HepG2 (cell line): Measurements from ENCODE around the gene USP5. TPM values are rescaled to one million over a fixed set of nuclear protein-coding genes. Genes with fewer than 3 reads are reported as not detected.

ENCODE experiments used
- FOXC1 ChIP-seq: sonication (generic); formaldehyde crosslinking; IDR thresholded peaks from 2 replicates; pipeline ENCODE4 v1.8.0; 2022; ENCODE audit warnings: mild to moderate bottlenecking, missing genetic modification reagents, borderline replicate concordance
- FOXO1 ChIP-seq: sonication (generic); formaldehyde crosslinking; IDR thresholded peaks from 2 replicates; pipeline ENCODE4 v1.4.0; 2020; ENCODE audit warnings: missing genetic modification reagents
- MLX ChIP-seq: IDR thresholded peaks from 2 replicates; pipeline ENCODE4 v1.6.1; 2016
- MTF1 ChIP-seq: sonication (generic); formaldehyde crosslinking; IDR thresholded peaks from 2 replicates; pipeline ENCODE4 v1.5.0; 2020; ENCODE audit warnings: missing genetic modification reagents
- PHF20 ChIP-seq: sonication (generic); formaldehyde crosslinking; IDR thresholded peaks from 2 replicates; pipeline ENCODE4 v1.5.0; 2020; ENCODE audit warnings: mild to moderate bottlenecking, missing genetic modification reagents
- PREB ChIP-seq: sonication (generic); formaldehyde crosslinking; IDR thresholded peaks from 2 replicates; pipeline ENCODE4 v1.4.0; 2020; ENCODE audit warnings: missing genetic modification reagents
- TFDP2 ChIP-seq: sonication (generic); formaldehyde crosslinking; IDR thresholded peaks from 2 replicates; pipeline ENCODE4 v1.4.0; 2020; ENCODE audit warnings: missing genetic modification reagents
- ZBTB33 ChIP-seq: sonication (generic); formaldehyde crosslinking; IDR thresholded peaks from 2 replicates; pipeline ENCODE4 v1.4.0; 2020; ENCODE audit warnings: missing genetic modification reagents
- ZBTB39 ChIP-seq: sonication (generic); formaldehyde crosslinking; IDR thresholded peaks from 2 replicates; pipeline ENCODE4 v1.5.0; 2020; ENCODE audit warnings: missing genetic modification reagents
- ZFP36L2 ChIP-seq: sonication (generic); formaldehyde crosslinking; IDR thresholded peaks from 2 replicates; pipeline ENCODE4 v1.4.0; 2020; ENCODE audit warnings: missing genetic modification reagents
- ZNF329 ChIP-seq: sonication (generic); formaldehyde crosslinking; IDR thresholded peaks from 2 replicates; pipeline ENCODE4 v1.9.0; 2021; ENCODE audit warnings: low read depth, mild to moderate bottlenecking, missing genetic modification reagents
- ZNF337 ChIP-seq: sonication (generic); formaldehyde crosslinking; IDR thresholded peaks from 2 replicates; pipeline ENCODE4 v1.5.1; 2020; ENCODE audit warnings: missing genetic modification reagents, low read depth, mild to moderate bottlenecking, borderline replicate concordance
- ZNF431 ChIP-seq: sonication (generic); formaldehyde crosslinking; IDR thresholded peaks from 2 replicates; pipeline ENCODE4 v1.9.0; 2022; ENCODE audit warnings: missing genetic modification reagents, low read depth, mild to moderate bottlenecking, borderline replicate concordance
- ZNF574 ChIP-seq: sonication (generic); formaldehyde crosslinking; IDR thresholded peaks from 2 replicates; pipeline ENCODE4 v1.4.0; 2020; ENCODE audit warnings: missing genetic modification reagents
- ZSCAN5A ChIP-seq: sonication (generic); formaldehyde crosslinking; IDR thresholded peaks from 2 replicates; pipeline ENCODE4 v1.8.0; 2022; ENCODE audit warnings: mild to moderate bottlenecking, missing genetic modification reagents, borderline replicate concordance
- polyA plus RNA-seq, 8 experiments: library from polyadenylated mRNA; depleted of rRNA in 3 of 8; stranded (reverse) in 7 of 8; unstranded in 1 of 8; fragments of >200 nt; fragmentation: Illumina TruSeq in 4 of 8; extraction: Trizol in 4 of 8; gene quantifications; 2 replicates each; pipeline versions ENCODE4 v1.2.1 to v1.2.3, GENCODE V29; 2011 to 2016; ENCODE audit warnings: low read depth in 4 of 8, missing spikeins in 1 of 8, mixed read lengths in 1 of 8; ENCODE audit not compliant: insufficient read depth in 1 of 8
- total RNA-seq, 5 experiments: library from RNA; depleted of rRNA; stranded (reverse); fragments of >200 nt; fragmentation: Illumina TruSeq; extraction: Trizol; gene quantifications; 2 replicates each; pipeline ENCODE4 v1.2.3, GENCODE V29; 2016; ENCODE audit warnings: low read depth in 1 of 5

The USP5 gene
- total and polyA plus RNA-seq, 2 of the 13 experiments (the other 11 are each of a cell fraction or from before 2014, with no cell fraction given): 39.6 to 56.0 TPM

- TF ChIP-seq ZNF337: peak; percentile 34; the same call in 1 of the 2 replicates
- TF ChIP-seq ZNF574 (CRISPR knock-in tag): peak; percentile 90
- no peak for TF ChIP-seq PREB (CRISPR knock-in tag)
- TF ChIP-seq ZFP36L2 (CRISPR knock-in tag): no peak
- peak; percentile 67; the same call in 1 of the 2 replicates for TF ChIP-seq FOXC1
- peak; percentile 91 for TF ChIP-seq MLX (CRISPR knock-in tag)
- TF ChIP-seq ZBTB33 (CRISPR knock-in tag): no peak
- TF ChIP-seq ZBTB39 (CRISPR knock-in tag): peak; percentile 41; the same call in 1 of the 2 replicates
- peak; percentile 70; the same call in 1 of the 2 replicates for TF ChIP-seq FOXO1 (CRISPR knock-in tag)
- no peak for TF ChIP-seq MTF1 (CRISPR knock-in tag)
- peak; percentile 95 for TF ChIP-seq TFDP2
- TF ChIP-seq ZSCAN5A (CRISPR knock-in tag): 0 out of 2 replicates have a peak, but pooled peaks have one; percentile 29
- peak; percentile 27; the same call in 1 of the 2 replicates for TF ChIP-seq ZNF431 (CRISPR knock-in tag)
- TF ChIP-seq ZNF329 (CRISPR knock-in tag): peak; percentile 65; the same call in 1 of the 2 replicates
- 0 out of 2 replicates have a peak, but pooled peaks have one; percentile 51 for TF ChIP-seq PHF20 (CRISPR knock-in tag)
Observed at GRCh38 chr12:6890789-6891645, 39.1 kb downstream of the USP5 start (continued).
